Mucosa of stomach (tissue), 1 donor: ENCODE results near the gene OR52H1.

Experiments used
- H3K27me3 ChIP-seq: one replicate; pipeline ENCODE4 v1.7.0; 2013; ENCODE audit warnings: mild to moderate bottlenecking, low read length; ENCODE audit not compliant: control insufficient read depth, insufficient read depth
- H3K36me3 ChIP-seq: one replicate; pipeline ENCODE4 v1.7.0; 2013; ENCODE audit warnings: low read length; ENCODE audit not compliant: control insufficient read depth, insufficient read depth
- H3K4me1 ChIP-seq: one replicate; pipeline ENCODE4 v1.7.0; 2013; ENCODE audit warnings: mild to moderate bottlenecking, low read length; ENCODE audit not compliant: control insufficient read depth, insufficient read depth
- H3K4me3 ChIP-seq: one replicate; pipeline ENCODE4 v1.7.0; 2013; ENCODE audit warnings: low read length
- H3K9ac ChIP-seq: one replicate; pipeline ENCODE4 v1.7.0; 2013; ENCODE audit warnings: mild to moderate bottlenecking, low read length, moderate library complexity
- H3K9me3 ChIP-seq: one replicate; pipeline ENCODE4 v1.7.0; 2013; ENCODE audit warnings: mild to moderate bottlenecking, low read length, moderate library complexity; ENCODE audit not compliant: control insufficient read depth
- donor health status: Pancreatic carcinoma.

OR52H1 gene

DNA sequence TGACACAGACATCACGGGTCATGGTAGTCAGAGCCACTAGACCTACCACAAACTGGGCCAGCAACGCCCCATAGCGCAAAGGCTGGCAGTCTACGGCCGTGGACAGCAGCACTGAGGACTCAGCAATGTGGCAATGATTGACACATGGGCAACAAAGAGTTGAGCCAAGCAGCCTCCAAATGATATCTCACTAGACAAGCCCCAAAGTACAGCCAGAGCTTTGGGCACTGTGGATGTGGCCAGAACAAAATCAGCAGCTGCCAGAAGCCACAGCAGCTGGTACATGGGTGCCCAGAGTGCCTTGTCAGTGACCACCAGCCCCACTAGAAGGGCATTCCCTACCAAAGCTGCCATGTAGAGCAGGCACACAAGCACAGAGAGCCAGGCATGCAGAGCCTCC lies 20.6 kb downstream of the OR52H1 start:
- Histone ChIP-seq H3K4me3 (no peak overlapping the region), H3K36me3 (no peaks in the 10 kb centered on the region)

DNA sequence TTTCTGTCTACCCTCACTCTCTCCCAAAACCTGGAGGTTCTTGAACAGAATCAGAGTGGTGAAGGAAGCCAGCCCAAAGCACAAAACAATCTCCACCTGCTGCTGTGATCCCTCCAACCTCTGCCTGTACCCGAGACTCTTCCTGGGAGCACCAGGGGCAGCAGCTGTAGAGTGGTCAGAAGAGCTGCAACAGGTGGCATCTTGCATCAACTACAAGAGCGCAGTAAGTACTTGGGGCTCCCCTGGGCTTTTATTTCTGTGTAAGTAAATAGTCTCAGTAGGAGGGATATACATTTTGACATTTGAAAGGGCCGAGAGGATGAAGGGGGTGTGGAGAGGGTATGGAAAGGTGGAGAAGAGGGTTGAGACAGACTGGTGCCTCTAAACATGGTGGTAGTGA lies 23.6 kb downstream of the OR52H1 start:
- H3K9me3 ChIP-seq: no peaks in the 10 kb centered on the region
- H3K4me3 ChIP-seq: no peak overlapping the region
- no peak overlapping the region for H3K9ac ChIP-seq
- H3K27me3 ChIP-seq: no peaks in the 10 kb centered on the region
- no peaks in the 10 kb centered on the region for H3K4me1 ChIP-seq
- H3K36me3 ChIP-seq: no peaks in the 10 kb centered on the region

More for the DNA sequence above, 20.6 kb downstream of the OR52H1 start:
- Histone ChIP-seq H3K9me3 (no peaks in the 10 kb centered on the region), H3K4me1 (no peaks in the 10 kb centered on the region), H3K27me3 (no peaks in the 10 kb centered on the region), H3K9ac (no peak overlapping the region)

GRCh38 chr11:5522308-5522707 lies 26.0 kb downstream of the OR52H1 start:
- H3K9me3 ChIP-seq: no peaks in the 10 kb centered on the region
- H3K4me3 ChIP-seq: no peak overlapping the region
- no peaks in the 10 kb centered on the region for H3K36me3 ChIP-seq
- no peak overlapping the region for H3K9ac ChIP-seq
- H3K4me1 ChIP-seq: no peaks in the 10 kb centered on the region
- H3K27me3 ChIP-seq: no peaks in the 10 kb centered on the region

DNA sequence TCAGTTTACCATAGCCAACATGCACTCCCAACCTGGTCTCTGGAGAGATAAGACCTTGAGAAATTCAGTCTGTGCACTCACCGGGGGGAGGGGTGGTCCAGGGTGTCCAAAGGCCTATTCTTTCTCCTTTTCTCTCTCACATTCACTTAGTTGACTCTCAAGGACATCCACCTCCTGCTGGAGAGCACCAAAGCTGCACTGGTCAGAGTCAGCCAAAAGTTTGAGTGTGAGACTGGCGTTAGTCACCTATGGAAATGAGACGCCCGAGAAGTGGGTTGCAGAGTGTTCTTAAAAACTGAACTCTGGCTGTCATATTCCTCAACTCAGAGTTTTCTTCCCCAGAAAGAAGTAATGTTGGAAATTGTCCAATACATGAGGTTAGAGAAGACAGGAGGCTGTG lies 26.8 kb downstream of the OR52H1 start:
- no peaks in the 10 kb centered on the region for H3K36me3 ChIP-seq
- no peak overlapping the region for H3K9ac ChIP-seq
- H3K9me3 ChIP-seq: no peaks in the 10 kb centered on the region
- H3K27me3 ChIP-seq: no peaks in the 10 kb centered on the region
- no peaks in the 10 kb centered on the region for H3K4me1 ChIP-seq
- H3K4me3 ChIP-seq: no peak overlapping the region

GRCh38 chr11:5516599-5516998 lies 31.7 kb downstream of the OR52H1 start, which contains the start of gene UBQLNL:
TSS of gene UBQLNL (minus strand) at chr11:5516699. CDS start at chr11:5516441, 258 bp downstream.
- no peaks in the 10 kb centered on the region for H3K36me3 ChIP-seq
- H3K4me3 ChIP-seq: no peak within 1 kb of the TSS
- no peaks in the 10 kb centered on the region for H3K9me3 ChIP-seq
- no peaks in the 10 kb centered on the region for H3K4me1 ChIP-seq
- H3K9ac ChIP-seq: no peak within 1 kb of the TSS
- H3K27me3 ChIP-seq: no peaks in the 10 kb centered on the region

- no peak overlapping the region for H3K9ac ChIP-seq
- no peak overlapping the region for H3K4me3 ChIP-seq
- no peaks in the 10 kb centered on the region for H3K9me3 ChIP-seq
- no peaks in the 10 kb centered on the region for H3K36me3 ChIP-seq
- H3K4me1 ChIP-seq: no peaks in the 10 kb centered on the region
- H3K27me3 ChIP-seq: no peaks in the 10 kb centered on the region
These were observed 33.5 kb downstream of the OR52H1 start for GRCh38 chr11:5514841-5515240.

DNA sequence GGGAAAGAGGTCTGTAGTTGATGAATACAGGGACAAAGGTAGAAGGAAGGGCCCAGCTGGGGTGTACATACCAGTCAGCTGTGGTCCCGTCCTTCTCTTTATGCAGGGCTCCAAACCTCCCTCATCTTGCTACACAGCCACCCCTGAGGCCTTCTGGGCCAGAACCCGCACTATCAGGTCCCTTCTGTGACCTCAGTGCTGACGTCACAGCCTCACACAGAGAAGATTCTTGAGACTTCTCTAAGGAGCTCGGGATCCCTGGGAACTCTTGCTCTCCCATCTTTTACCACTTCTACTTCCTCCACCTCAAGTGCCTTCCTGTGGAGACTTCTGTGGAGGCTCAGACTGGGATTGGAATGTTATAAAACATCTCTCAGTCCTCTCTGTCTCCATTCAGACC lies 38.5 kb downstream of the OR52H1 start, which contains the start of gene UBQLN3:
Gene UBQLN3 (minus strand): TSS at position 155 of the 400 bp plus-strand sequence. CDS start 399 bp downstream, outside the sequence.
- Histone ChIP-seq H3K27me3 (no peaks in the 10 kb centered on the region), H3K4me1 (no peaks in the 10 kb centered on the region), H3K9me3 (no peaks in the 10 kb centered on the region), H3K36me3 (no peaks in the 10 kb centered on the region), H3K9ac (no peak within 1 kb of the TSS), H3K4me3 (no peak within 1 kb of the TSS)

DNA sequence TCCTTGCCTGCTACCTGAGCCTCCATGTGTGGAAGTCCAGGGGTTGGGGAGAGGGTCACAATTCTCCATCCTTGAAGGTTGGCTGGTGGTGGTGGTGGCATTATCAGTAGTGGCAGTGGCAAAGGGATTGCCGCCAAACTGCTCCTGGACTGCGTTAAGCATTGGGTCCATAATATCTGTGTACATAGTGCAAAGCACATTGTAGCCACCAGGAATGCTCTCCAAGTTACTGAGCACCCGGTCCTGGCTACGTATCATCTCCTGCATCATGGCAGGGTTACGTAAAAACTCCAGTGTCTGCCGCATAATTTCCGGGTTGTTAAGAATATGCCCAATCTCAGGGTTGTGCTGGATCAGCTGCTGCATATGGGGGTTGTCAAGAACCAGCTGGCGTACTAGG lies 39.7 kb downstream of the OR52H1 start:
- Histone ChIP-seq H3K36me3 (no peaks in the 10 kb centered on the region), H3K9ac (no peak overlapping the region), H3K9me3 (no peaks in the 10 kb centered on the region), H3K4me3 (no peak overlapping the region), H3K4me1 (no peaks in the 10 kb centered on the region), H3K27me3 (no peaks in the 10 kb centered on the region)

GRCh38 chr11:5507933-5508305 lies 40.4 kb downstream of the OR52H1 start:
- Histone ChIP-seq H3K9me3 (no peaks in the 10 kb centered on the region), H3K36me3 (no peaks in the 10 kb centered on the region), H3K4me1 (no peaks in the 10 kb centered on the region), H3K9ac (no peak overlapping the region), H3K4me3 (no peak overlapping the region), H3K27me3 (no peaks in the 10 kb centered on the region)

DNA sequence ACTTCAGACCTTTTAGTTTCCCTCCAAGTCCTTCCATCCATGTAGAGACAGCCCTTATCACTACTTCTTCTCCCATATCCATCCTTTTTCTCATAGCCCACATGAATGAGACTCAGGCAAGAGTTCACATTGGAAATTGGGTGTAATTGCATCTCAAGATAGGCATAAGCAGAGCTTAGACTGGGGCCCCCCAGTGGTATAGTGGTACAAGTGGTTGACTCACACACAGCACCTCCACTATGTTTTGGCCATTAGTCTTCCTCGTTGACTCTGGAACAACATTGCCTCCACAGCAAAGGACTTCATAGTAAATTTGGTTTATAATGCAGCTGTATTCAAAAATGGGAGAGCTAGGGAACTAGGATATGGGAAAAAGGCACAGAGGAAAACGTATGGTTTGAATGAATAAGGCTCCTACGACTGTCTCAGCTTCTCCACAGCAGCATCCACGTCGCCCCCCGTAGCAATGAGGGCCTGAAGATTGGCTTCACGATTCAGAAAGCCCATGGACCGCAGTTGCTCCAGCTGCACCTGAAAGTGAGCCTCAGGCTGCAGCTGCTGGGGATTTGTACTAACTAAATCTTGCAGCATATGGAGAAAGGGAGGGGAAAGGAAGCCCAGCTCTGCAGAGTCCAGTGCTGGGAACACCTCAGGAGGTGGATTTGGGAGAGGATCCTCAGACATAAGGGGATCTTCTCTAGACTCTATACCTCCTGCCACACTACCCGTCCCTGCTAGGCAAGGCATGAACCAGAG lies 41.0 kb downstream of the OR52H1 start:
- no peak overlapping the region for H3K9ac ChIP-seq
- no peaks in the 10 kb centered on the region for H3K36me3 ChIP-seq
- no peaks in the 10 kb centered on the region for H3K9me3 ChIP-seq
- no peaks in the 10 kb centered on the region for H3K27me3 ChIP-seq
- H3K4me3 ChIP-seq: no peak overlapping the region
- H3K4me1 ChIP-seq: no peaks in the 10 kb centered on the region

- H3K9ac ChIP-seq: no peak overlapping the region
- no peak overlapping the region for H3K4me3 ChIP-seq
- no peaks in the 10 kb centered on the region for H3K36me3 ChIP-seq
- H3K27me3 ChIP-seq: no peaks in the 10 kb centered on the region
- H3K4me1 ChIP-seq: no peaks in the 10 kb centered on the region
- H3K9me3 ChIP-seq: no peaks in the 10 kb centered on the region
These were observed 42.8 kb downstream of the OR52H1 start for GRCh38 chr11:5505363-5506048.

DNA sequence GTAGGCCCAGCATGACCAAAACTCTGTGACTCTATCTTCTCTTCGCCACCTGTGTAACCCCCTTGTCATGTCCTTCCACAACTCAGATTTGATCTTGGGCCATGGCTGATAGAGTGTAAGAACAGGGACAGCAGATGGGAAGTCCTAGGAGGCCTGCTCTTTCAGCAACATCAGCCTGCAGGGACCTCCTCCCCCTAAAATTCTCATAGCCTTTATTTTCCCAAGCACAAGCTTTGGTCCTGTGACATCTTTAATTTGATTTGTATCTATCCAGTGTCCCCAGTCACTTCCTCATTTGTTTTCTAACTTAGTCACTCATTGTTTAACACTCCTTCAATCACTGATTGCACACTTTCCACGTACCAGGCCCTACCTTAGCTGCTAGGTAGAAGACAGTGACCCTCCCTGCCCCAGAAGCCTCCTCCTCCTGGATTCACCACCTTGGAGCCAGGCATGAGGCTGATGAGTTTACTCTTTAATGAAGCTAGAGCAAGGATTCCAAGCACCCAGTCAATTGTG lies 43.9 kb downstream of the OR52H1 start:
- H3K4me3 ChIP-seq: no peak overlapping the region
- no peak overlapping the region for H3K9ac ChIP-seq
- H3K9me3 ChIP-seq: no peaks in the 10 kb centered on the region
- no peaks in the 10 kb centered on the region for H3K27me3 ChIP-seq
- H3K4me1 ChIP-seq: no peaks in the 10 kb centered on the region
- H3K36me3 ChIP-seq: no peaks in the 10 kb centered on the region
